CD14-positive monocyte (primary cell): ENCODE measurements around the gene ATP6V1G1. TPM values are rescaled to one million over a fixed set of nuclear protein-coding genes. Genes with fewer than 3 reads are reported as not detected.

Experiments used
- DNase-seq, 3 donors: peaks; one replicate each; pipeline ENCODE4 v3.0.0-alpha.2; 2011 to 2022
- H2AFZ ChIP-seq: 2 replicates; pipeline ENCODE4 v1.6.0; 2012; ENCODE audit warnings: mild to moderate bottlenecking, low read depth, low read length, inconsistent platforms; ENCODE audit not compliant: insufficient read depth, poor library complexity, severe bottlenecking
- H3K27ac ChIP-seq, 2 donors: 1 replicate in 1 of 2; 2 replicates in 1 of 2; pipeline ENCODE4 v1.5.1; 2012 to 2013; ENCODE audit warnings: low read length in 2 of 2, control low read depth in 1 of 2, inconsistent platforms in 1 of 2, low read depth in 1 of 2, mild to moderate bottlenecking in 1 of 2
- H3K27me3 ChIP-seq, 2 donors: one replicate each; pipeline versions ENCODE4 v1.6.0 to v1.6.1; 2011 to 2013; ENCODE audit warnings: low read length in 2 of 2; ENCODE audit not compliant: control insufficient read depth in 2 of 2, insufficient read depth in 2 of 2
- H3K36me3 ChIP-seq, 2 donors: replicated peaks in 1 of 2; 1 replicate in 1 of 2; 2 replicates in 1 of 2; pipeline versions ENCODE4 v1.5.1 to v1.6.1; 2012 to 2013; ENCODE audit warnings: low read length in 2 of 2, control low read depth in 1 of 2, inconsistent platforms in 1 of 2, mild to moderate bottlenecking in 1 of 2; ENCODE audit not compliant: insufficient read depth in 2 of 2, control insufficient read depth in 1 of 2
- H3K4me1 ChIP-seq, 2 donors: 1 replicate in 1 of 2; 2 replicates in 1 of 2; pipeline versions ENCODE4 v1.5.1 to v1.6.1; 2012 to 2013; ENCODE audit warnings: low read length in 2 of 2, control low read depth in 1 of 2, inconsistent platforms in 1 of 2, mild to moderate bottlenecking in 1 of 2, moderate library complexity in 1 of 2; ENCODE audit not compliant: insufficient read depth in 2 of 2, control insufficient read depth in 1 of 2
- H3K4me2 ChIP-seq: replicated peaks from 2 replicates; pipeline ENCODE3; 2012; ENCODE audit warnings: low read length, moderate library complexity, mild to moderate bottlenecking; ENCODE audit not compliant: poor library complexity, severe bottlenecking; ENCODE audit errors: extremely low read depth
- H3K4me3 ChIP-seq, 3 experiments: fragments of 200-600 bp in 1 of 3; sonication (generic) in 1 of 3; replicated peaks in 1 of 3; 1 replicate in 2 of 3; 2 replicates in 1 of 3; pipeline ENCODE4 v1.5.1; 2011 to 2013; ENCODE audit warnings: low read length in 3 of 3, mild to moderate bottlenecking in 3 of 3, control low read depth in 2 of 3, low read depth in 2 of 3, inconsistent platforms in 1 of 3, moderate library complexity in 1 of 3
- H3K79me2 ChIP-seq: 2 replicates; pipeline ENCODE4 v1.6.0; 2012; ENCODE audit warnings: mild to moderate bottlenecking, control low read depth, inconsistent platforms, low read length, moderate library complexity; ENCODE audit not compliant: insufficient read depth
- H3K9ac ChIP-seq: 2 replicates; pipeline ENCODE4 v1.6.0; 2017; ENCODE audit warnings: low read length, mild to moderate bottlenecking; ENCODE audit not compliant: insufficient read depth, poor library complexity, severe bottlenecking
- H3K9me3 ChIP-seq, 2 donors: replicated peaks in 1 of 2; 1 replicate in 1 of 2; 2 replicates in 1 of 2; pipeline versions ENCODE4 v1.5.1 to v1.6.1; 2012 to 2013; ENCODE audit warnings: low read length in 2 of 2, control low read depth in 1 of 2; ENCODE audit not compliant: control insufficient read depth in 1 of 2, insufficient read depth in 1 of 2
- H4K20me1 ChIP-seq: 2 replicates; pipeline ENCODE4 v1.6.0; 2012; ENCODE audit warnings: mild to moderate bottlenecking, low read length, control low read depth, moderate library complexity; ENCODE audit not compliant: insufficient read depth
- H3K27ac Mint-ChIP-seq, 7 donors: one replicate each; pipeline ENCODE4 v1.8.0; 2020; ENCODE audit warnings: mild to moderate bottlenecking in 7 of 7, mixed read lengths in 7 of 7, moderate library complexity in 6 of 7, inconsistent platforms in 2 of 7
- H3K27me3 Mint-ChIP-seq, 3 donors: one replicate each; pipeline ENCODE4 v1.8.0; 2021 to 2022; ENCODE audit warnings: low read depth in 3 of 3, mild to moderate bottlenecking in 3 of 3, mixed read lengths in 3 of 3, moderate library complexity in 3 of 3, inconsistent platforms in 1 of 3
- H3K36me3 Mint-ChIP-seq, 2 donors: one replicate each; pipeline ENCODE4 v1.8.0; 2020; ENCODE audit warnings: mixed read lengths in 2 of 2, inconsistent platforms in 1 of 2, mild to moderate bottlenecking in 1 of 2
- H3K4me1 Mint-ChIP-seq: one replicate; pipeline ENCODE4 v1.8.0; 2020; ENCODE audit warnings: mild to moderate bottlenecking, mixed read lengths
- H3K4me3 Mint-ChIP-seq, 2 donors: one replicate each; pipeline ENCODE4 v1.8.0; 2020; ENCODE audit warnings: mild to moderate bottlenecking in 2 of 2, mixed read lengths in 2 of 2, moderate library complexity in 1 of 2
- H3K9me3 Mint-ChIP-seq, 7 donors: one replicate each; pipeline ENCODE4 v1.8.0; 2020 to 2022; ENCODE audit warnings: mixed read lengths in 7 of 7, mild to moderate bottlenecking in 6 of 7, moderate library complexity in 6 of 7, inconsistent platforms in 2 of 7
- WGBS: methylation state at CpG from one replicate; pipeline ENCODE4 v1.1.5; 2013; ENCODE audit warnings: missing lambda C conversion rate; ENCODE audit not compliant: insufficient coverage; 5-methylcytosine and 5-hydroxymethylcytosine counted together
- intact Hi-C, 2 donors: fragments of 100-400 bp; cut with micrococcal nuclease; formaldehyde crosslinking; loops; one replicate each; pipeline versions ENCODE4 v1.15.0 to v1.15.1; 2023
- polyA plus RNA-seq, 3 donors: library from polyadenylated mRNA; depleted of rRNA in 1 of 3; unstranded in 2 of 3; stranded (reverse) in 1 of 3; fragments of 300-500 nt in 2 of 3; fragments of >200 nt in 1 of 3; fragmentation: Illumina TruSeq in 2 of 3; gene quantifications; 1 replicate in 2 of 3; 2 replicates in 1 of 3; pipeline ENCODE4 v1.2.3, GENCODE V29; 2012 to 2021
- TF ChIP-seq, protein P1 (sequence below): fragments of 200-600 bp; IDR thresholded peaks from one replicate; pipeline ENCODE4 v1.8.0; 2022; ENCODE audit warnings: antibody characterized with exemption, mild to moderate bottlenecking

ATP6V1G1 gene
- polyA plus RNA-seq, 3 donors, result 146 to 226 (median 214) TPM

DNA sequence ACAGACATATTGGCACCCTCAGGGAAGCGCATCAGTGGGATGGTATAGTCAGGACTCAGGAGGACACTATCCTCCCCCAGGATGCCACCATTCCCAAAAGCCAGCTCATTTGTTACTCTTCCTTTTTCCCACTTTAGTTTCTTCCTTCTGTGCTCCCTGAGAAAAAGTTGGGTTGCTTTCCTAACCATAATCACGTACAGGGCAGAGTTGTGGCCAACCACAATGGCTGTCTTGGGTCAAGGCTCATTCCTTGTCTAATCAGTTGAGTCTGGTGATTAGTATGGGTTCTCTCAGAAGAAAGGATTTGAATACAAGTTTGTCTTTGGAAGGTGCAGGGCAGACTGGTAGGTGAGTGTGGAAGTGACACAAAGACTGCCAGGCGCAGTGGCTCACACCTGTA lies 26.6 kb upstream of the ATP6V1G1 start:
- intact Hi-C loops, result no loop called here

DNA sequence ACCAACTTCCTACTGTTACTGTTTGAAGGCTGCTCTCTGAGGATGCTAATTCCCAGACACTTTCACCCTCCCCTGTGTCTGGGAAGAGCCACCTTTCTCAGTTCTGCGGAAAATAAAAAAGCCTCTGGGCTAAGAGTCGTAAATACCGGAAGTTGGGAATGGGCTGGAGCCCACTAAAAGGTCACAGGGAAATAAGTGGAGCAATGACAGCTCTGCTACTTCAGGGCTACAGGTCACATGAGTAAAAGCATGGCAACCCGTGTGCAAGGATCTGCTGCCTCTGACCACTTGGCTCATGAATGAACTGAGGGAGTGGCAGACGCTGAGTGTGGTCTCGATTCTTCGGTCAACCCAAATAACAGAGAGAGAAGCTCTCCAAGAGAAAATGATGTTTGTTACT lies 25.8 kb upstream of the ATP6V1G1 start:
- no peak overlapping the region for H3K27ac ChIP-seq
- H3K36me3 ChIP-seq, result no peaks in the 10 kb centered on the region
- Mint-ChIP-seq H3K27me3 (peaks cover 0 to 4% (median 1%) of the 10 kb centered on the region in 3 donors), H3K27ac (no peak overlapping the region), H3K9me3 (peaks cover 1 to 8% (median 3%) of the 10 kb centered on the region in 7 donors), H3K4me1 (peaks cover 34% of the 10 kb centered on the region), H3K36me3 (peaks cover 0 to 1% of the 10 kb centered on the region in 2 donors), H3K4me3 (no peak overlapping the region)
- H4K20me1 ChIP-seq, result no peaks in the 10 kb centered on the region
- intact Hi-C loops, result no loop called here
- H2AFZ ChIP-seq, result no peak overlapping the region
- no peak for DNase-seq
- H3K79me2 ChIP-seq, result no peaks in the 10 kb centered on the region
- TF ChIP-seq, protein P1, sequence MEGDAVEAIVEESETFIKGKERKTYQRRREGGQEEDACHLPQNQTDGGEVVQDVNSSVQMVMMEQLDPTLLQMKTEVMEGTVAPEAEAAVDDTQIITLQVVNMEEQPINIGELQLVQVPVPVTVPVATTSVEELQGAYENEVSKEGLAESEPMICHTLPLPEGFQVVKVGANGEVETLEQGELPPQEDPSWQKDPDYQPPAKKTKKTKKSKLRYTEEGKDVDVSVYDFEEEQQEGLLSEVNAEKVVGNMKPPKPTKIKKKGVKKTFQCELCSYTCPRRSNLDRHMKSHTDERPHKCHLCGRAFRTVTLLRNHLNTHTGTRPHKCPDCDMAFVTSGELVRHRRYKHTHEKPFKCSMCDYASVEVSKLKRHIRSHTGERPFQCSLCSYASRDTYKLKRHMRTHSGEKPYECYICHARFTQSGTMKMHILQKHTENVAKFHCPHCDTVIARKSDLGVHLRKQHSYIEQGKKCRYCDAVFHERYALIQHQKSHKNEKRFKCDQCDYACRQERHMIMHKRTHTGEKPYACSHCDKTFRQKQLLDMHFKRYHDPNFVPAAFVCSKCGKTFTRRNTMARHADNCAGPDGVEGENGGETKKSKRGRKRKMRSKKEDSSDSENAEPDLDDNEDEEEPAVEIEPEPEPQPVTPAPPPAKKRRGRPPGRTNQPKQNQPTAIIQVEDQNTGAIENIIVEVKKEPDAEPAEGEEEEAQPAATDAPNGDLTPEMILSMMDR, result no peak
- 85% methylated on average over 7 of the region's 7 CpGs for WGBS
- H3K9me3 ChIP-seq, result no peaks in the 10 kb centered on the region
- no peak overlapping the region for H3K9ac ChIP-seq
- no peak overlapping the region for H3K4me2 ChIP-seq
- no peaks in the 10 kb centered on the region for H3K27me3 ChIP-seq
- H3K4me1 ChIP-seq, result peaks cover 14 to 32% of the 10 kb centered on the region in 2 donors
- no peak overlapping the region for H3K4me3 ChIP-seq

More for the DNA sequence above, 26.6 kb upstream of the ATP6V1G1 start:
- H3K4me3 Mint-ChIP-seq, result no peak overlapping the region
- peaks cover 30% of the 10 kb centered on the region for H3K4me1 Mint-ChIP-seq
- Histone ChIP-seq H3K27me3 (no peaks in the 10 kb centered on the region), H3K36me3 (no peaks in the 10 kb centered on the region), H3K27ac (no peak overlapping the region), H3K9ac (no peak overlapping the region), H3K4me3 (no peak overlapping the region), H3K79me2 (no peaks in the 10 kb centered on the region), H3K4me1 (peaks cover 13 to 31% of the 10 kb centered on the region in 2 donors), H4K20me1 (no peaks in the 10 kb centered on the region), H2AFZ (no peak overlapping the region), H3K9me3 (peaks cover 0 to 3% of the 10 kb centered on the region in 2 donors), H3K4me2 (no peak overlapping the region)
- H3K36me3 Mint-ChIP-seq, result peaks cover 3 to 5% of the 10 kb centered on the region in 2 donors
- peaks cover 0 to 4% (median 1%) of the 10 kb centered on the region in 3 donors for H3K27me3 Mint-ChIP-seq
- peaks cover 3 to 12% (median 6%) of the 10 kb centered on the region in 7 donors for H3K9me3 Mint-ChIP-seq
- WGBS, result no CpG with 5 or more reads among the region's 3 CpGs
- H3K27ac Mint-ChIP-seq, result no peak overlapping the region
- TF ChIP-seq, protein P1, result no peak
- DNase-seq, result no peak
